Stomach (tissue), 4 donors: ENCODE results near the gene GLT8D2.

Experiments used
- CTCF ChIP-seq, 7 experiments: fragments of 450-650 bp in 4 of 7; fragments of 200-600 bp in 3 of 7; sonication (generic) in 3 of 7; IDR thresholded peaks; one replicate each; pipeline ENCODE4 v1.5.1; 2016 to 2019; ENCODE audit warnings: antibody characterized with exemption in 7 of 7, control low read depth in 2 of 7, mild to moderate bottlenecking in 1 of 7
- EP300 ChIP-seq: sonication (generic); formaldehyde crosslinking; IDR thresholded peaks from one replicate; pipeline ENCODE4 v1.6.1; 2017; ENCODE audit warnings: antibody characterized with exemption
- POLR2A ChIP-seq, 4 donors: fragments of 450-650 bp; IDR thresholded peaks; one replicate each; pipeline ENCODE4 v1.6.1; 2016; ENCODE audit warnings: antibody characterized with exemption in 4 of 4, control low read depth in 2 of 4, mild to moderate bottlenecking in 1 of 4, moderate library complexity in 1 of 4
- POLR2AphosphoS5 ChIP-seq, 3 donors: sonication (generic); formaldehyde crosslinking; IDR thresholded peaks; one replicate each; pipeline ENCODE4 v1.6.1; 2016; ENCODE audit warnings: antibody characterized with exemption in 3 of 3

GRCh38 chr12:104079024-104079423, 29.0 kb upstream of the GLT8D2 start:
- TF ChIP-seq CTCF (IDR thresholded peaks at IDR 0.05) (no peak), POLR2A (IDR thresholded peaks at IDR 0.05) (no peak), POLR2AphosphoS5 (IDR thresholded peaks at IDR 0.05) (no peak), EP300 (no peak)
